B cell (primary cell): ENCODE data around the gene REV1. TPM values are rescaled to one million over a fixed set of nuclear protein-coding genes. Genes with fewer than 3 reads are reported as not detected.

Experiments
- ATAC-seq: fragments of 200-7000 bp; cut with Tn5 transposase; one replicate; pipeline ENCODE4 v1.10.0; 2021; ENCODE audit warnings: low read depth, mild to moderate bottlenecking, moderate number of reproducible peaks, moderate library complexity
- CTCF ChIA-PET: fragments of 350-600 bp; sonication (Branson Sonifier 250); formaldehyde crosslinking; loops from one replicate; lab custom pipeline; 2021; ENCODE audit warnings: antibody characterized with exemption, inconsistent platforms; lab: Charles Lee
- POLR2A ChIA-PET: fragments of 350-600 bp; sonication (Branson Sonifier 250); formaldehyde crosslinking; loops from one replicate; lab custom pipeline; 2021; ENCODE audit warnings: antibody characterized with exemption; lab: Charles Lee
- DNase-seq: peaks from one replicate; pipeline ENCODE4 v3.0.0; 2013
- H2AFZ ChIP-seq: 2 replicates; pipeline ENCODE4 v1.6.1; 2012; ENCODE audit warnings: mild to moderate bottlenecking, low read depth, low read length; ENCODE audit not compliant: insufficient read depth, poor library complexity, severe bottlenecking
- H3K27ac ChIP-seq, 2 donors: 1 replicate in 1 of 2; 2 replicates in 1 of 2; pipeline ENCODE4 v1.5.1; 2012 to 2013; ENCODE audit warnings: low read length in 2 of 2, mild to moderate bottlenecking in 2 of 2, moderate library complexity in 1 of 2
- H3K27me3 ChIP-seq, 4 experiments: fragments of 200-600 bp in 1 of 4; sonication (generic) in 1 of 4; replicated peaks in 1 of 4; 1 replicate in 2 of 4; 2 replicates in 2 of 4; pipeline versions ENCODE4 v1.6.1 to v1.7.0; 2013 to 2016; ENCODE audit warnings: low read length in 3 of 4, mild to moderate bottlenecking in 2 of 4, mixed read lengths in 1 of 4, moderate library complexity in 1 of 4; ENCODE audit not compliant: insufficient read depth in 4 of 4, control insufficient read depth in 3 of 4; ENCODE audit errors: control extremely low read depth in 1 of 4
- H3K36me3 ChIP-seq, 2 experiments: replicated peaks in 1 of 2; 1 replicate in 1 of 2; 2 replicates in 1 of 2; pipeline versions ENCODE4 v1.6.1 to v1.7.1; 2013; ENCODE audit warnings: low read length in 1 of 2; ENCODE audit not compliant: insufficient read depth in 2 of 2, control insufficient read depth in 1 of 2; ENCODE audit errors: control extremely low read depth in 1 of 2, extremely low read depth in 1 of 2
- H3K4me1 ChIP-seq, 2 donors: fragments of 200-600 bp in 1 of 2; sonication (generic) in 1 of 2; 1 replicate in 1 of 2; 2 replicates in 1 of 2; pipeline versions ENCODE4 v1.5.1 to v1.6.1; 2013 to 2017; ENCODE audit warnings: low read length in 2 of 2; ENCODE audit not compliant: control insufficient read depth in 2 of 2, insufficient read depth in 2 of 2
- H3K4me2 ChIP-seq: replicated peaks from 2 replicates; pipeline ENCODE3; 2012; ENCODE audit warnings: mild to moderate bottlenecking, low read depth, low read length; ENCODE audit not compliant: poor library complexity, severe bottlenecking
- H3K4me3 ChIP-seq, 5 experiments: fragments of 200-600 bp in 1 of 5; sonication (generic) in 1 of 5; 1 replicate in 3 of 5; 2 replicates in 2 of 5; pipeline versions ENCODE4 v1.5.1 to v1.7.0; 2011 to 2016; ENCODE audit warnings: low read length in 4 of 5, mild to moderate bottlenecking in 4 of 5, low read depth in 2 of 5, control low read depth in 1 of 5, moderate library complexity in 1 of 5; ENCODE audit not compliant: insufficient read depth in 1 of 5; ENCODE audit errors: control extremely low read depth in 1 of 5, extremely low read depth in 1 of 5
- H3K79me2 ChIP-seq: fragments of 200-600 bp; sonication (generic); one replicate; pipeline ENCODE4 v1.6.0; 2016; ENCODE audit warnings: low read length; ENCODE audit not compliant: control insufficient read depth, insufficient read depth
- H3K9ac ChIP-seq: fragments of 200-600 bp; sonication (generic); 2 replicates; pipeline ENCODE4 v1.6.1; 2017; ENCODE audit warnings: mild to moderate bottlenecking, low read length, moderate library complexity
- H3K9me3 ChIP-seq, 3 donors: one replicate each; pipeline versions ENCODE4 v1.6.1 to v1.7.1; 2013; ENCODE audit warnings: low read length in 2 of 3; ENCODE audit not compliant: control insufficient read depth in 2 of 3, insufficient read depth in 1 of 3; ENCODE audit errors: control extremely low read depth in 1 of 3
- H4K20me1 ChIP-seq: 2 replicates; pipeline ENCODE4 v1.6.0; 2012; ENCODE audit warnings: mild to moderate bottlenecking, low read length; ENCODE audit not compliant: insufficient read depth, control insufficient read depth, poor library complexity, severe bottlenecking
- H3K27ac Mint-ChIP-seq: one replicate; pipeline ENCODE4 v1.8.0; 2021; ENCODE audit warnings: mixed read lengths
- H3K27me3 Mint-ChIP-seq: one replicate; pipeline ENCODE4 v1.8.0; 2021; ENCODE audit warnings: mixed read lengths
- H3K4me1 Mint-ChIP-seq: one replicate; pipeline ENCODE4 v1.8.0; 2021; ENCODE audit warnings: mixed read lengths
- H3K4me3 Mint-ChIP-seq: one replicate; pipeline ENCODE4 v1.8.0; 2021; ENCODE audit warnings: mixed read lengths
- H3K9me3 Mint-ChIP-seq: one replicate; pipeline ENCODE4 v1.8.0; 2022; ENCODE audit warnings: mixed read lengths; ENCODE audit not compliant: insufficient read depth
- CTCF ChIP-seq: fragments of 200-600 bp; IDR thresholded peaks from one replicate; pipeline ENCODE4 v1.8.0; 2022; ENCODE audit warnings: antibody characterized with exemption, mild to moderate bottlenecking
- EZH2 ChIP-seq: IDR thresholded peaks from 2 replicates; pipeline ENCODE4 v1.6.1; 2012; ENCODE audit warnings: borderline replicate concordance, low read depth, mild to moderate bottlenecking, moderate library complexity, low read length; ENCODE audit not compliant: insufficient read depth, poor library complexity, severe bottlenecking
- WGBS: methylation state at CpG from one replicate; pipeline ENCODE4 v1.1.5; 2013; ENCODE audit warnings: missing lambda C conversion rate; ENCODE audit not compliant: insufficient coverage; 5-methylcytosine and 5-hydroxymethylcytosine counted together
- intact Hi-C: fragments of 100-400 bp; cut with micrococcal nuclease; formaldehyde crosslinking; loops from one replicate; pipeline ENCODE4 v1.10.0; 2022
- polyA plus RNA-seq: library from polyadenylated mRNA; depleted of rRNA; stranded (reverse); fragments of >200 nt; gene quantifications from 2 replicates; pipeline ENCODE4 v1.2.3, GENCODE V29; 2012
- total RNA-seq, 2 donors: library from RNA; stranded (reverse); fragments of 120-200 nt in 1 of 2; gene quantifications; 1 replicate in 1 of 2; 2 replicates in 1 of 2; pipeline versions ENCODE4 v1.2.3 to v1.2.4, GENCODE V29; 2013 to 2022

The REV1 gene
- total and polyA plus RNA-seq, 2 donors (not counting 1 experiment from before 2014, with no cell fraction given): 25.4 to 70.5 TPM

- Mint-ChIP-seq H3K4me3 (peak overlapping the region; percentile 95), H3K9me3 (no peaks in the 10 kb centered on the region), H3K4me1 (peaks cover 31% of the 10 kb centered on the region), H3K27me3 (peaks cover 12% of the 10 kb centered on the region), H3K27ac (peak overlapping the region; percentile 95)
- H3K9ac ChIP-seq: peak overlapping the region; percentile 68
- no peaks in the 10 kb centered on the region for H3K9me3 ChIP-seq
- peak; percentile 18 for ATAC-seq
- ChIA-PET CTCF (no interaction called here), POLR2A (no interaction called here)
- peak overlapping the region; percentile 82 for H3K4me2 ChIP-seq
- H4K20me1 ChIP-seq: no peaks in the 10 kb centered on the region
- peak; percentile 77 for DNase-seq
- H2AFZ ChIP-seq: peak overlapping the region; percentile 91
- peaks cover 0 to 4% of the 10 kb centered on the region in 2 experiments for H3K36me3 ChIP-seq
- peak overlapping the region; percentile 55 to 75 for H3K27ac ChIP-seq
- peaks cover 10 to 27% of the 10 kb centered on the region in 2 donors for H3K4me1 ChIP-seq
- TF ChIP-seq CTCF (no peak), EZH2 (no peak)
- peak overlapping the region; percentile 58 to 81 (median 80) for H3K4me3 ChIP-seq
- no peaks in the 10 kb centered on the region for H3K27me3 ChIP-seq
- intact Hi-C loops: no loop called here
- peaks cover 45% of the 10 kb centered on the region for H3K79me2 ChIP-seq
- under 1% methylated on average over 95 of the region's 95 CpGs for WGBS
Observed at GRCh38 chr2:99489063-99489760, 605 bp downstream of the REV1 start.

GRCh38 chr2:99488539-99489062 is 1.2 kb downstream of the REV1 start:
- TF ChIP-seq EZH2 (no peak), CTCF (no peak)
- H3K36me3 ChIP-seq: peaks cover 0 to 4% of the 10 kb centered on the region in 2 experiments

More at GRCh38 chr2:99488539-99489062, 1.2 kb downstream of the REV1 start:
- Histone ChIP-seq H3K9ac (peak overlapping the region; percentile 68), H4K20me1 (peaks cover 6% of the 10 kb centered on the region), H3K27ac (peak overlapping the region; percentile 55 to 75), H2AFZ (peak overlapping the region; percentile 71), H3K4me1 (peaks cover 10 to 27% of the 10 kb centered on the region in 2 donors), H3K79me2 (peaks cover 51% of the 10 kb centered on the region), H3K27me3 (no peaks in the 10 kb centered on the region), H3K4me3 (peak overlapping the region; percentile 58 to 81 (median 80)), H3K4me2 (peak overlapping the region; percentile 82), H3K9me3 (no peaks in the 10 kb centered on the region)
- DNase-seq (no peak), ATAC-seq (no peak)
- Mint-ChIP-seq H3K27ac (peak overlapping the region; percentile 95), H3K4me1 (peaks cover 35% of the 10 kb centered on the region), H3K4me3 (peak overlapping the region; percentile 95), H3K9me3 (no peaks in the 10 kb centered on the region), H3K27me3 (peaks cover 7% of the 10 kb centered on the region)
- ChIA-PET POLR2A (no interaction called here), CTCF (no interaction called here)
- 0% methylated on average over 2 of the region's 8 CpGs for WGBS
- intact Hi-C loops: no loop called here
